ENCODE measurements around the gene CIB4. TPM values are rescaled to one million over a fixed set of nuclear protein-coding genes. Genes with fewer than 3 reads are reported as not detected.
"Not testable (repeated sequence)": the region's sequence is repeated elsewhere in the genome, so short reads cannot be mapped to it uniquely, and the experiment has no call there.

The CIB4 gene
- total RNA-seq, 2 experiments from 2014 or later = not detected

- CTCF ChIA-PET = no interaction called here
- POLR2A ChIA-PET = no interaction called here
Measured at GRCh38 chr2:26668856-26669750, 27.9 kb upstream of the CIB4 start.

- POLR2A ChIA-PET = no interaction called here
- CTCF ChIA-PET = interaction anchor here (0.6 kb wide), 1 partner anchor 344 kb away, joined by 3 read pairs; no protein-coding TSS in a partner anchor
Measured at GRCh38 chr2:26668041-26668440, 26.9 kb upstream of the CIB4 start.

- ChIA-PET CTCF (interaction anchor here (1.5 kb wide), 1 partner anchor 78 kb away, joined by 3 read pairs; no protein-coding TSS in a partner anchor), POLR2A (no interaction called here)
Measured at GRCh38 chr2:26666671-26667070, 25.5 kb upstream of the CIB4 start.

- CTCF ChIA-PET = interaction anchor here (0.7 kb wide), 1 partner anchor 7 kb away, joined by 3 read pairs; no protein-coding TSS in a partner anchor
- POLR2A ChIA-PET = not testable (repeated sequence)
Measured at GRCh38 chr2:26665296-26665695, 24.1 kb upstream of the CIB4 start.

- POLR2A ChIA-PET = no interaction called here
- CTCF ChIA-PET = no interaction called here
Measured at GRCh38 chr2:26660363-26660962, 19.3 kb upstream of the CIB4 start.

- ChIA-PET CTCF (interaction anchor here (0.6 kb wide), 1 partner anchor 69 kb away, joined by 3 read pairs; no protein-coding TSS in a partner anchor), POLR2A (no interaction called here)
Measured at GRCh38 chr2:26658691-26659346, 17.7 kb upstream of the CIB4 start.

GRCh38 chr2:26657265-26657664 lies 16.1 kb upstream of the CIB4 start:
- ChIA-PET POLR2A (no interaction called here), CTCF (no interaction called here)

GRCh38 chr2:26655611-26656195 lies 14.5 kb upstream of the CIB4 start:
- ChIA-PET POLR2A (no interaction called here), CTCF (no interaction called here)

GRCh38 chr2:26655120-26655519 lies 14.0 kb upstream of the CIB4 start:
- CTCF ChIA-PET, POLR2A ChIA-PET: not testable (repeated sequence)

- POLR2A ChIA-PET = no interaction called here
- CTCF ChIA-PET = no interaction called here
Measured at GRCh38 chr2:26654061-26654340, 12.8 kb upstream of the CIB4 start.

- ChIA-PET POLR2A (no interaction called here), CTCF (no interaction called here)
Measured at GRCh38 chr2:26653207-26654060, 12.3 kb upstream of the CIB4 start.

- POLR2A ChIA-PET = no interaction called here
- CTCF ChIA-PET = no interaction called here
Measured at GRCh38 chr2:26652361-26653041, 11.3 kb upstream of the CIB4 start.

- POLR2A ChIA-PET = no interaction called here
- CTCF ChIA-PET = no interaction called here
Measured at GRCh38 chr2:26651799-26652198, 10.6 kb upstream of the CIB4 start.

- ChIA-PET CTCF (no interaction called here), POLR2A (no interaction called here)
Measured at GRCh38 chr2:26651470-26651771, 10.3 kb upstream of the CIB4 start.

- ChIA-PET CTCF (no interaction called here), POLR2A (no interaction called here)
Measured at GRCh38 chr2:26650713-26651469, 9.7 kb upstream of the CIB4 start.

GRCh38 chr2:26649992-26650712 lies 9.0 kb upstream of the CIB4 start:
- CTCF ChIA-PET = no interaction called here
- POLR2A ChIA-PET = no interaction called here

GRCh38 chr2:26649322-26649721 lies 8.2 kb upstream of the CIB4 start:
- ChIA-PET CTCF (no interaction called here), POLR2A (no interaction called here)

- ChIA-PET CTCF (no interaction called here), POLR2A (no interaction called here)
Measured at GRCh38 chr2:26648516-26648915, 7.3 kb upstream of the CIB4 start.

All from activated CD8-positive, alpha-beta memory T cell treated with anti-CD3 and anti-CD28 coated beads for 36 hours (primary cell).